Heart right ventricle (tissue), 16 donors: ENCODE data around the gene PHKB. TPM values are rescaled to one million over a fixed set of nuclear protein-coding genes. Genes with fewer than 3 reads are reported as not detected.
"Not testable (repeated sequence)": the region's sequence is repeated elsewhere in the genome, so short reads cannot be mapped to it uniquely, and the experiment has no call there.

ENCODE experiments used
- ATAC-seq, 8 donors: fragments of 200-7000 bp; cut with Tn5 transposase; one replicate each; pipeline ENCODE4 v1.9.1; 2020; ENCODE audit warnings: mild to moderate bottlenecking in 8 of 8, moderate library complexity in 8 of 8, moderate number of reproducible peaks in 1 of 8
- DNase-seq, 2 donors: peaks; one replicate each; pipeline ENCODE4 v3.0.0-alpha.2; 2020
- H3K27ac ChIP-seq, 10 donors: fragments of 200-600 bp; sonication (generic) in 2 of 10; one replicate each; pipeline versions ENCODE4 v1.5.0 to v1.8.0; 2020 to 2022; ENCODE audit warnings: mild to moderate bottlenecking in 3 of 10
- H3K27me3 ChIP-seq, 7 donors: fragments of 200-600 bp; one replicate each; pipeline ENCODE4 v1.8.0; 2021 to 2022; ENCODE audit warnings: mild to moderate bottlenecking in 2 of 7
- H3K36me3 ChIP-seq, 9 donors: fragments of 200-600 bp; sonication (generic) in 1 of 9; one replicate each; pipeline versions ENCODE4 v1.5.0 to v1.8.0; 2020 to 2022; ENCODE audit warnings: mild to moderate bottlenecking in 2 of 9
- H3K4me1 ChIP-seq, 9 donors: fragments of 200-600 bp; sonication (generic) in 1 of 9; one replicate each; pipeline versions ENCODE4 v1.5.0 to v1.8.0; 2020 to 2022; ENCODE audit warnings: mild to moderate bottlenecking in 4 of 9
- H3K4me3 ChIP-seq, 10 donors: fragments of 200-600 bp; sonication (generic) in 2 of 10; one replicate each; pipeline versions ENCODE4 v1.5.0 to v1.8.0; 2020 to 2022; ENCODE audit warnings: mild to moderate bottlenecking in 7 of 10, moderate library complexity in 2 of 10
- H3K9me3 ChIP-seq, 11 donors: fragments of 200-600 bp in 10 of 11; sonication (generic) in 2 of 11; one replicate each; pipeline versions ENCODE4 v1.5.0 to v1.8.0; 2013 to 2022; ENCODE audit warnings: mild to moderate bottlenecking in 2 of 11, control low read depth in 1 of 11, moderate library complexity in 1 of 11
- CTCF ChIP-seq, 9 donors: fragments of 200-600 bp; sonication (generic) in 2 of 9; IDR thresholded peaks; one replicate each; pipeline versions ENCODE4 v1.5.0 to v1.8.0; 2021 to 2022; ENCODE audit warnings: antibody characterized with exemption in 9 of 9, mild to moderate bottlenecking in 5 of 9, moderate library complexity in 1 of 9
- WGBS, 2 donors: extraction: QIAGEN DNeasy Blood & Tissue Kit; methylation state at CpG; one replicate each; pipeline ENCODE4 v1.1.7; 2013; ENCODE audit warnings: inconsistent platforms in 1 of 2; 5-methylcytosine and 5-hydroxymethylcytosine counted together
- intact Hi-C, 10 donors: fragments of 100-400 bp; cut with DNase I; formaldehyde crosslinking; loops; one replicate each; pipeline versions ENCODE4 v1.11.1 to v1.14.2; 2022
- polyA plus RNA-seq, 2 donors: library from polyadenylated mRNA; stranded (reverse); fragments of 200-250 nt; gene quantifications; one replicate each; pipeline ENCODE4 v1.2.3, GENCODE V29; 2013
- total RNA-seq, 10 donors: library from RNA; stranded (reverse); fragmentation: NEBNext Ultra II Directional in 3 of 10; extraction: Animal tissue kit (Norgen Biotek cat#: 25700) in 3 of 10; gene quantifications; one replicate each; pipeline versions ENCODE4 v1.2.1 to v1.2.4, GENCODE V29; 2021 to 2023
- donor health status: Arrhythmogenic right ventricular cardiomyopathy.
- donor health status: ischemic (EF 13 %, LVEDD 7.1; RV severe dilation, severe dysfunction).
- donor health status: healthy with polysubstance abuse.
- donor health status: DM: no; HTN: yes; CAD: no.
- donor health status: DM: no; HTN: no; CAD: no.
- donor health status: ischemic (EF 25% LVEDD 6.9; RV normal size, moderate dysfunction).
- donor health status: ischemic (EF 25% LVEDD 5.7; RV mildly dilated, moderate dysfunction).
- donor health status: healthy.
- donor health status: DM: yes; HTN: yes; CAD: no.
- donor health status: Ischemic cardiomyopathy.
- donor health status: ischemic (EF 35%, LVEDD 5.7; RV mildly dilated, moderate dysfunction).
- donor health status: nonischemic (EF 11% LVEDD 7.7; RV severe dilation, severe dysfunction).
- donor health status: DM: yes; HTN: yes; CAD: no.
- donor health status: PGD.
- donor health status: ischemic (EF 29% LVEDD 5.4; RV normal size, mild dysfunction).
- donor health status: nonischemic (EF 23%, LVEDD 6.1; RV moderate dilation, normal function).

Gene PHKB
- total and polyA plus RNA-seq, 12 donors: 16.9 to 76.6 (median 63.6) TPM

GRCh38 chr16:47465919-47466630, 4.9 kb downstream of the PHKB start:
- peak overlapping the region in 1 of 10 donors; percentile 5 for H3K27ac ChIP-seq
- intact Hi-C loops: loop anchor here in 2 of 10 donors (10.0 kb wide), 2 partner anchors 59 to 119 kb away; no protein-coding TSS in a partner anchor
- no peak overlapping the region for H3K4me3 ChIP-seq
- no peaks in the 10 kb centered on the region for H3K27me3 ChIP-seq
- H3K9me3 ChIP-seq: no peaks in the 10 kb centered on the region
- DNase-seq (no peak), ATAC-seq (no peak)
- H3K4me1 ChIP-seq: peaks cover 14 to 92% (median 74%) of the 10 kb centered on the region in 9 donors
- TF ChIP-seq CTCF (IDR thresholded peaks at IDR 0.05): no peak
- peaks cover 0 to 7% (median 0%) of the 10 kb centered on the region in 9 donors for H3K36me3 ChIP-seq
- 51 to 61% methylated on average over 2 of the region's 2 CpGs for WGBS, 2 donors

- Histone ChIP-seq H3K27me3 (no peaks in the 10 kb centered on the region), H3K36me3 (peaks cover 0 to 7% (median 0%) of the 10 kb centered on the region in 9 donors), H3K4me3 (no peak overlapping the region), H3K27ac (peak overlapping the region in 2 of 10 donors; percentile 4 to 32), H3K9me3 (no peaks in the 10 kb centered on the region), H3K4me1 (peaks cover 14 to 89% (median 67%) of the 10 kb centered on the region in 9 donors)
- DNase-seq (no peak), ATAC-seq (no peak)
- intact Hi-C loops: loop anchor here in 2 of 10 donors (10.0 kb wide), 2 partner anchors 57 to 117 kb away; no protein-coding TSS in a partner anchor
- WGBS, 2 donors: 38 to 55% methylated on average over 2 of the region's 2 CpGs
- TF ChIP-seq CTCF (IDR thresholded peaks at IDR 0.05): no peak
Observed at GRCh38 chr16:47467501-47467900, 6.4 kb downstream of the PHKB start.

GRCh38 chr16:47468070-47468689, 7.0 kb downstream of the PHKB start:
- H3K27ac ChIP-seq: peak overlapping the region in 3 of 10 donors; percentile 4 to 32 (median 19)
- ATAC-seq: peak in 6 of 8 donors; percentile 20 to 70 (median 42)
- intact Hi-C loops: loop anchor here in 2 of 10 donors (10.0 kb wide), 2 partner anchors 57 to 117 kb away; no protein-coding TSS in a partner anchor

GRCh38 chr16:47469227-47469626, 8.1 kb downstream of the PHKB start:
- peaks cover 10 to 72% (median 54%) of the 10 kb centered on the region in 9 donors for H3K4me1 ChIP-seq
- H3K4me3 ChIP-seq: no peak overlapping the region
- H3K9me3 ChIP-seq: no peaks in the 10 kb centered on the region
- no peaks in the 10 kb centered on the region for H3K27me3 ChIP-seq
- 98% methylated on average over 1 of the region's 1 CpG for WGBS, 2 donors
- TF ChIP-seq CTCF (IDR thresholded peaks at IDR 0.05): no peak
- peaks cover 0 to 5% (median 0%) of the 10 kb centered on the region in 9 donors for H3K36me3 ChIP-seq
- H3K27ac ChIP-seq: peak overlapping the region in 1 of 10 donors; percentile 10
- ATAC-seq (no peak), DNase-seq (no peak)
- intact Hi-C loops: loop anchor here in 2 of 10 donors (10.0 kb wide), 2 partner anchors 56 to 116 kb away; no protein-coding TSS in a partner anchor

More at GRCh38 chr16:47468070-47468689, 7.0 kb downstream of the PHKB start:
- 73 to 80% methylated on average over 7 of the region's 7 CpGs for WGBS, 2 donors
- not testable (repeated sequence) for H3K4me3 ChIP-seq, H3K27me3 ChIP-seq, H3K36me3 ChIP-seq, H3K9me3 ChIP-seq, DNase-seq
- peaks cover 10 to 83% (median 61%) of the 10 kb centered on the region in 9 donors for H3K4me1 ChIP-seq
